LNCAP (cell line): ENCODE measurements around the gene N4BP2.

Experiments
- TF ChIP-seq, protein P1 (sequence below): fragments of 450-650 bp; IDR thresholded peaks from 2 replicates; pipeline ENCODE4 v1.5.1; 2017; ENCODE audit warnings: mild to moderate bottlenecking

The N4BP2 gene

DNA sequence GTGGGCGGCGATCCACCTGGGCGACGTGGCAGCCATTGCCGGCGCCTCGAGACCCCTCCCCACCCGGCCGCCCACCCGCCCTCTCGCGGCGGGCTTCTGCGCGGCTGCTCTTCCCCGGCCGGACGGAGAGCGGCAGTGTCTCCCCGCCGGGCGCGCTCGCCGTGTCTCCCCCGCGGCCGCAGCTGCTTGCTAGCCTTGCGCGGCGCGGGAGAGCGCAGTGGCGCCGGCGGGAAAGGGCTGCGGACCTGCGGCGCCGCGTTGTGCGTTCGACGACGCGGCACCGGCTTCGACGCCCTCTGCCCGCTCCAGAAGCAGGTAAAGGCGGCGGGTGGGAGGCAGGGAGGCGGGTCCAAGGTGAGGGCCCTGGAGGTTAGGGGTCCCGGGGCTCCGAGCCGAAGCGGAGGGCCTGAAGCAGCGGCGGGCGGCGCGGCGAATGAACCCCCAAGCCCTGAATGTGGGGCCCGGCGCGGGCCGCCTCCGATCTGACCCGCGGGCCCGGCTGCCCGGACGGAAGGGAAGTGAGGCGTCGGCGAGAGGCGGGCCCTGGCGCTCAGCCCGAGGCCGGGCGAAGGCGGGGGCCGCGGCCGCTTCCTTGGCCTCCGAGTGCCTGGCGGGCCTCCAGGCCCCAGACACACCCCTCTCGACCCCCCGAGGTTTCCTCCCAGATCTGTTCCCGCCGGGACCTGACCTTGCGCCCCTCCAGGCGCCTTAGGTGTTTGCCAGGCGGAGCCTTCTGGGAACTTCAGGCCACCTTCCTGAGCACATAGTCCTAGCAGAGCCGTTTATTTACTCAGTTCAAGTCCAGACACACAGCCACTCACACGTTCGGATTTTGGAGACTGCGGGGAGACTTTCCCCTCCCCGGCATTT lies at the start of gene N4BP2:
Gene N4BP2 (plus strand): TSS at position 135 of the 870 bp plus-strand sequence. CDS start 40,491 bp downstream, outside the sequence.
- TF ChIP-seq, protein P1, sequence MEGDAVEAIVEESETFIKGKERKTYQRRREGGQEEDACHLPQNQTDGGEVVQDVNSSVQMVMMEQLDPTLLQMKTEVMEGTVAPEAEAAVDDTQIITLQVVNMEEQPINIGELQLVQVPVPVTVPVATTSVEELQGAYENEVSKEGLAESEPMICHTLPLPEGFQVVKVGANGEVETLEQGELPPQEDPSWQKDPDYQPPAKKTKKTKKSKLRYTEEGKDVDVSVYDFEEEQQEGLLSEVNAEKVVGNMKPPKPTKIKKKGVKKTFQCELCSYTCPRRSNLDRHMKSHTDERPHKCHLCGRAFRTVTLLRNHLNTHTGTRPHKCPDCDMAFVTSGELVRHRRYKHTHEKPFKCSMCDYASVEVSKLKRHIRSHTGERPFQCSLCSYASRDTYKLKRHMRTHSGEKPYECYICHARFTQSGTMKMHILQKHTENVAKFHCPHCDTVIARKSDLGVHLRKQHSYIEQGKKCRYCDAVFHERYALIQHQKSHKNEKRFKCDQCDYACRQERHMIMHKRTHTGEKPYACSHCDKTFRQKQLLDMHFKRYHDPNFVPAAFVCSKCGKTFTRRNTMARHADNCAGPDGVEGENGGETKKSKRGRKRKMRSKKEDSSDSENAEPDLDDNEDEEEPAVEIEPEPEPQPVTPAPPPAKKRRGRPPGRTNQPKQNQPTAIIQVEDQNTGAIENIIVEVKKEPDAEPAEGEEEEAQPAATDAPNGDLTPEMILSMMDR = peak; percentile 84

DNA sequence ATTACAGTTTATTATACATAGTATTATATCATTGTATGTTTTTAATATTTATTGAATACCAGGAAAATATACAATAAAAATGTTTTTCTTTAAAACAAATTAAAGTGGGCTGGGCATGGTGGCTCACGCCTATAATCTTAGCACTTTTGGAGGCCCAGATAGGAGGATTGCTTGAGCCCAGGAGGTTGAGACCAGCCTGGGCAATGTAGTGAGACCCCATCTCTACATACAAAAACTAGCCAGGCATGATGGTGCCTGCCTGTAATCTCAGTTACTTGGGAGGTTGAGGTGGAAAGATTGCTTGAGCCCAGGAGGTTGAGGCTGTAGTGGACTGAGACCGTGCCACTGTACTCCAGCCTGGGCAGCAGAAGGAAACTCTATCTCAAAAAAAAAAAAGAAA lies 40.6 kb upstream of the N4BP2 start:
- TF ChIP-seq, protein P1 = no peak

DNA sequence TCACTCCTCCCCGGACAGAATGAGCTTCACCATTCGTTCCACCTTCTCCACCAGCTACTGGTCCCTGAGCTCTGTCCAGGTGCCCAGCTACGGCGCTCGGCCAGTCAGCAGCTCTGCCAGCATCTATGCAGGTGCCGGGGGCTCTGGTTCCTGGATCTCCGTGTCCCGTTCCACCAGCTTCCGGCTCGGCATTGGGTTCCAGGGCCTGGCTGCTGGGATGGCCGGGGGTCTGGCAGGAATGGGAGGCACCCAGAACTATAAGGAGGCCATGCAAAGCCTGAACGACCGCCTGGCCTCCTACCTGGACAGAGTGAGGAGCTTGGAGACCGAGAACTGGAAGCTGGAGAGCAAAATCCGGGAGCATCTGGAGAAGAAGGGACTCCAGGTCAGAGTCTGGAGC lies 36.4 kb upstream of the N4BP2 start:
- TF ChIP-seq, protein P1 = no peak

DNA sequence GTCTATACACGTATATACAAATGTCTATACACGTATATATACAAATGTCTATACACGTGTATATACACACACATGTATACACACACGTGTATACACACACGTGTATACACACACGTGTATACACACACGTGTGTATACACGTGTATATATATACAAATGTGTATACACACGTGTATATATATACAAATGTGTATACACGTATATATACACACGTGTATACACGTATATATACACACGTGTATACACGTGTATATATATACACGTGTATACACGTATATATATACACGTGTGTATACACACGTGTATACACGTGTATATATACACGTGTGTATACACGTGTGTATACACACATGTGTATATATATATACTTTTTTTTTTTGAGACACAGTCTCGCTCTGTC lies 23.9 kb upstream of the N4BP2 start:
- TF ChIP-seq, protein P1 = no peak

DNA sequence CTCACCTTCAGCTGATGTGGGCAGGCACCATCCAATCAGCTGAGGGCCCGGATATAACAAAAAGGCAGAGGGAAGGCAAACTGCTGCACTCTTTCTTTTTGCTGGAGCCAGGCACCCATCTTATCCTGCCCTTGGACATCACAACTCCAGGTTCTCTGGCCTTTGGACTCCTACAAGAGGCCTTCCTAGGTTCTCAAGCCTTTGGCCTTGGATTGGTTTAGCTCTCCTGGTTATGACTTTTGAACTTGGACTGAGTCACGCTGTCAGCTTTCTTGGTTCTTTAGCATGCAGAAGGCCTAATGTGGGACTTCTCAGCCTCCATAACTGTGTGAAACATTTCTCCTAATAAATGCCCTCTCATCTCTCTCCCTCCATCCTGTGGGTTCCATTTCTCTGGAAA lies 23.0 kb upstream of the N4BP2 start:
- TF ChIP-seq, protein P1 = no peak

DNA sequence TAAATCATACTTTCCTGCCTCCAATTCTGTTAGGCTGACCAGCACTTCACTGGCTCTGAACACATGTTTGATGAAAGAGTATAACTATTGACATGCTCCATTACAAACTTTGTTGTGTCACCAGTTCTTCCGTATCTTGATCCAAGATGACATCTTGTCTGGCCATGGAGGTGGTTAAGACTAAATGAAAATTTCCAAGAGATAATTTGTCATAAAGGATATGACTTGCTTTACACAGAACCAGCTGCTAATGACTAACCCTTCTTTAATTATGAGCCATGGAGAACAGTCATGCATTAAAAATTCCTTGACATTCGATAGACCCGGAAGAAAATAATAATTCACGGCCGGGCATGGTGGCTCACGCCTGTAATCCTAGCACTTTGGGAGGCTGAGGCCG lies 17.7 kb upstream of the N4BP2 start:
- TF ChIP-seq, protein P1 = no peak

DNA sequence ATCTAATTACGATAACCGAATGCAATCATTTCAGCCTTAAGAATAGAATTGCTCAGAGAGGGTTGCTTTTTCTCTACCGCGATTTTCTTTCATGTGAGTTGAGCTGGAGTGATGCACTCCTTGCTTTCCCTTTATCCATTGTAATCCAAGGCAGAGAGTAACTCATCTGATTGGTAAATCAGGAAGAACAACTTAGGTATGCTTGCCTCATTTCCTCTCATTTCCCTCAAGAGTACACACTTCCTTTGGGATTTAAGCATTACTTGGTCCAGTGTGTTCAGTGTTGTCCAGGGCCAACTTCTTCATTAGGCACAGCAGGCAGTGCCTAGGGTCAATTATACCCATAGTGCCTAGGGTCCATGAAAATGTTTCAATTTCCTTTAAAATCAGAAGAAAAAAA lies 15.7 kb upstream of the N4BP2 start:
- TF ChIP-seq, protein P1 = no peak
